HG03064 (cell line): Measurements from ENCODE around the gene TSEN54.
"Not testable (repeated sequence)": the region's sequence is repeated elsewhere in the genome, so short reads cannot be mapped to it uniquely, and the experiment has no call there.

Source experiments
- ATAC-seq: cut with Tn5 transposase; IDR thresholded peaks from one replicate; pipeline ENCODE4 v1.9.1; 2021; ENCODE audit warnings: low read depth; ENCODE audit not compliant: unreplicated experiment

The TSEN54 gene

DNA sequence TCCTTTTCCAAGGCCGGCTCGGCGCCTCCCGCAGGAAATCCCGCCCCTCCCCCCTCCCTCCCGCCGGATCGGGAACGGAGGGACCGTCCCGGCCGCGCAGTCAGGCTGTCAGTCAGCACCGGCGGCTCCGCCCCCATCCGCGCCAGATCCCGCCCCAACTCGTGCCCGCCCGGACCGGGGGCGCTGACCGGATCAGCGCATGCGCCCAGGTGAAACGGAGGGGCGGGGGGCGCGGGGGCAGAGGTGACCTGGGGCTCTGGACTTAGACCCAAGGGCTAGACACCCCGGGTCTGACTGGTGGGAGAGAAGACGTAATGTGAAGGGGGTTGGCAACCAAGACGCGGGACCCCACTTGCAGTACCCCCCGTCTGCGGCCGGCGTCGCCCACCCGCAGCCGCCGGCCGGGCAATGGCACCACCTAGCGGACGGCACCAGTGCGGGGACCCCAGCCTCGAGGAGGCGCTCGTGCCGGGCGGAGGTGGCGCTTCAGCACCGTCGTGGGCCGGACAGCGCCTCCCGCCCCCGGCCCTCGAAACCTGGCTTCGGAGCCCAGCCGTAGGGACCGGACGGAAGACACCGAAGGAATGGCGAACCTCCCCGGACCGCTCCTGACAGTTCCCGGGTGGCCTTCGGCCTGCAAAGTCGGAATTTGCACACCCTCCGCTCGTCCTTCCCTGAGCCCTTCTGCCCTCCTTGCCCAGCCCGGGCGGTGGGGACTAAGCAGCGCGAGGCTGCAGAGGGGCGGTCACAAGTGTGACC is 653 bp upstream of the TSEN54 start, which contains the start of gene CASKIN2:
CASKIN2 (minus strand) TSS at position 42 of the 759 bp plus-strand sequence. CDS start 1,733 bp downstream, outside the sequence.
- ATAC-seq: peak; percentile 42

GRCh38 chr17:75516619-75517296 is 430 bp downstream of the TSEN54 start:
- peak; percentile 14 for ATAC-seq

DNA sequence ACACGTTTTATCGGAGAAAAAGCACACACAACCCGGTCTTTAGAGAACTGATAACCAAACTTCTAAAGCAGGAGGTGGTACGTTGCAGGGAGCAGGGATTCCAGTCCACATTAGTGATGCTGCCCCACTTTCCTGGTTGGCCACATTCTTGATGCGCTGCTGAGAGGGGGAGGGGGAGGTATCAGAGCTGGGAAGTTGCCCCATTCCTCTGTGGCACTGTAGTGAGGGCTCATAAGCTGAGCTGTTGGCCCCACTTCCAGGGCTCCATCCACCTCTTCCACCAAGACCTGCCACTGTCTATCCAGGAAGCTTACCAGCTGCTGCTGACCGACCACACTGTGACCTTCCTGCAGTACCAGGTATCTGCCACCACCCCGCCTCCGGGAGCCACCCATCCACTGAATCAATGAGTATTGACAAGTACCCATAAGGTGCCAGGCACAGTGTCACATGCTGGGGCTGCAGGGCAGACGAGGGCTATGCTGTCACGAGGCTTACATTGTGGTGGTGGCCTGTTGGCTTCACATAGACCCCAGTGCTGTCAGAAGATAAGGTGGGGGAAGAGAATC is 1.1 kb downstream of the TSEN54 start:
- ATAC-seq: no peak

DNA sequence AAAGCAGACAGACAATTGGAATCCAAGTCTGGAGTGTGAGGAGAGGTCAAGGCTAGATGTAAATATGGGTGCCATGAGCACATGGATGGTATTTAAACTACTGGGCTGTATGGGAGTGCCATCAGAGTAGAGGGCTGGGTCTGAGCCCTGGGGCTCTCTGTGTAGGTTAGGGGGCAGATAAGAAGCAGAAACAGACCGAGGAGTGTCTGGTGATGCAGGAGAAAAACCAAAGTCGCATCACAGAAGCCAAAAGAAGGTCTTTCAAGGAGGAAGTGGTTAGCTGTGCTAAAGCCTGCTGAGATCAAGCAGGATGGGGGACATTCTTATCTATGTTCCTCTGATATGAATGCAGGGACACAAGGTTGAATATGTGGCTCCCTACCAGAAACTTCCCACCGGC is 1.9 kb downstream of the TSEN54 start:
- ATAC-seq: no peak

- no peak for ATAC-seq
These were observed 2.7 kb downstream of the TSEN54 start for GRCh38 chr17:75518983-75519537.

DNA sequence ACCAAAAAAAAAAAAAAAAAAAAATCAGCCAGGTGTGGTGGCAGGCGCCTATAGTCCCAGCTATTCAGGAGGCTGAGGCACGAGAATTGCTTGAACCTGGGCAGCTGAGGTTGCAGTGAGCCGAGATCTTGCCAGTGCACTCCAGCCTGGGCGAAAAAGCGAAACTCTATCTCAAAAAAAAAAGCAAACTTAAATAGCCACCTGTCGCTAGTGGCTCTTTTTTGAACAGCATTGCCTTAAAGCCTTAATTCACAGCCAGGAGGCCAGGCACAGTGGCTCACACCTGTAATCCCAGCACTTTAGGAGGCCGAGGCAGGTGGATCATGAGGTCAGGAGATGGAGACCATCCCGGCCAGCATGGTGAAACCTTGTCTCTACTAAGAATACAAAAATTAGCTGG is 4.1 kb downstream of the TSEN54 start:
- ATAC-seq: not testable (repeated sequence)

DNA sequence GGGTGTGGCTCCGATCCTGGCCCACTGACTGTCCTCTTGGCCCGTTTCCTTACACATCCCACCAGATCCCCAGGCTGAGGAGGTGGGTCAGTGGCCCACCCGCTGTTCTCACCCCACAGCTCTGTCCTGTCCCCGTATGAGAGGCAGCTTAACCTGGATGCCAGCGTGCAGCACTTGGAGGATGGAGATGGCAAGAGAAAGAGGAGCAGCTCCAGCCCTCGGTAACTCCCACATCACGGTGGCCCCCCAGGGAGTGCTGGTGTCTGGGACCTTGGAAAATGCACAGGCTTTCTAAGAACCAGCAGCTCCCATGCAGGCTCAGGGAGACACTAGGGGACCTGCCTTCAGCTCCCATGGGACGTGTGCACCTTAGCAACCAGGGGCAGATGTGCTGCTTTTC is 5.0 kb downstream of the TSEN54 start:
- no peak for ATAC-seq

DNA sequence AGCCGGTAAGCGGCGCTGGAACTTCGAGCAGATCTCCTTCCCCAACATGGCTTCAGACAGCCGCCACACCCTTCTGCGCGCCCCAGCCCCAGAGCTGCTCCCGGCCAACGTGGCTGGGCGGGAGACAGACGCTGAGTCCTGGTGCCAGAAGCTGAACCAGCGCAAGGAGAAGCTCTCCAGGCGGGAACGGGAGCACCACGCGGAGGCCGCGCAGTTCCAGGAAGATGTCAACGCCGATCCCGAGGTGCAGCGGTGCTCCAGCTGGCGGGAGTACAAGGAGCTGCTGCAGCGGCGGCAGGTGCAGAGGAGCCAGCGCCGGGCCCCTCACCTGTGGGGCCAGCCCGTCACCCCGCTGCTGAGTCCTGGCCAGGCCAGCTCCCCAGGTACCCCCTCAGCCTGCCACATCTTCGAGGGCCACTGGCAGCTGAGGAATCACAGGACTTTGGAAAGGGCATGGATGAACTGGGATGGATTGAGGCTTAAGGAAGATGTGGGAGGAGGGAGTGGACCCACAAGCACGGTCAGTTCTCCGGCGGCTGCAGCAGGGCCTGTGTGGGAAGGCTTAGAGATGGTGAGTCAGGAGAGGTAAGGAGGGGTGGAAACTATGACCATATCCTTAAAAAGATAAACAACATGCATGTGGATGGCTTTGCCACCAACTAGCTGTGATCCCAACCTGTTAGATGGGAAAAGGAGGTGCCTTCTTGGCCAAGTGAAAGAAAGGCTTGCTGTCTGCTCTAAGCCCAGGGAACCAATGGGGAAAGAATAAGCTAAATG is 5.8 kb downstream of the TSEN54 start:
- no peak for ATAC-seq

GRCh38 chr17:75523647-75524046 is 7.3 kb downstream of the TSEN54 start:
- ATAC-seq: no peak

DNA sequence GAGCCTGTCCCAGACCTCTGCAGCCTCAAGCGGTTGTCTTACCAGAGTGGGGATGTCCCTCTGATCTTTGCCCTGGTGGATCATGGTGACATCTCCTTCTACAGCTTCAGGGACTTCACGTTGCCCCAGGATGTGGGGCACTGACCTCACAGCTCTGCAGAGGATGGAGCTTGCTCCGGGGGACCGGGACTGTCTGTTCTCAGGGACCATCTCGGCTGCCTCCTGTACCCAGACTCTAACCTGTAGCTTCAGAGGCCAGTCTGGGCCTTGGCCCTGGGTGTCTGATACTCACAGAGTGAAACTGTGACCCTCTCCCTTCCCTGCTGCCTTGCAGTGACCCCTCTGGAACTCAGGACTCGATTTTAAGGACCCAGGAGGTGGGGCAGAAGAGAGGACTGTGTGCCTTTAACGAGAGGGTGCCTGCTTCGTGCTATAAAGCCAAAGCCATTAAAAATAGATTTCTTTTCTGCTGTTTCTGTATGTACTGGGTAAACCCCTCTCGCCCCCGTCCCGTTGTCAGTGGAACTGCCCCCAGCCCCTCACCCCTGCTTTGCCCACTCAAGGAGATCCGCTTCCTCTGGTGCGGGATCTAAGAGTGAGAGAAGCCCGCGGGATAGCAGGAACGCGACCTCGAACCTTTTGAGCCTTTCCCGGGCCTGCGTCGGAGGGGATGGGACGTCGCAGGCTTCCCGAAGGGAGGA is 8.1 kb downstream of the TSEN54 start:
- ATAC-seq: no peak

GRCh38 chr17:75524970-75525805 is 8.9 kb downstream of the TSEN54 start, which contains the start of gene LLGL2:
Gene LLGL2, plus strand, starts transcription at chr17:75525697. Its CDS starts 17,730 bp downstream, at chr17:75543427.
- peak; percentile 76 for ATAC-seq

GRCh38 chr17:75525806-75526554 is 9.7 kb downstream of the TSEN54 start:
- ATAC-seq: no peak

- no peak for ATAC-seq
These were observed 10.4 kb downstream of the TSEN54 start for GRCh38 chr17:75526555-75527270.

DNA sequence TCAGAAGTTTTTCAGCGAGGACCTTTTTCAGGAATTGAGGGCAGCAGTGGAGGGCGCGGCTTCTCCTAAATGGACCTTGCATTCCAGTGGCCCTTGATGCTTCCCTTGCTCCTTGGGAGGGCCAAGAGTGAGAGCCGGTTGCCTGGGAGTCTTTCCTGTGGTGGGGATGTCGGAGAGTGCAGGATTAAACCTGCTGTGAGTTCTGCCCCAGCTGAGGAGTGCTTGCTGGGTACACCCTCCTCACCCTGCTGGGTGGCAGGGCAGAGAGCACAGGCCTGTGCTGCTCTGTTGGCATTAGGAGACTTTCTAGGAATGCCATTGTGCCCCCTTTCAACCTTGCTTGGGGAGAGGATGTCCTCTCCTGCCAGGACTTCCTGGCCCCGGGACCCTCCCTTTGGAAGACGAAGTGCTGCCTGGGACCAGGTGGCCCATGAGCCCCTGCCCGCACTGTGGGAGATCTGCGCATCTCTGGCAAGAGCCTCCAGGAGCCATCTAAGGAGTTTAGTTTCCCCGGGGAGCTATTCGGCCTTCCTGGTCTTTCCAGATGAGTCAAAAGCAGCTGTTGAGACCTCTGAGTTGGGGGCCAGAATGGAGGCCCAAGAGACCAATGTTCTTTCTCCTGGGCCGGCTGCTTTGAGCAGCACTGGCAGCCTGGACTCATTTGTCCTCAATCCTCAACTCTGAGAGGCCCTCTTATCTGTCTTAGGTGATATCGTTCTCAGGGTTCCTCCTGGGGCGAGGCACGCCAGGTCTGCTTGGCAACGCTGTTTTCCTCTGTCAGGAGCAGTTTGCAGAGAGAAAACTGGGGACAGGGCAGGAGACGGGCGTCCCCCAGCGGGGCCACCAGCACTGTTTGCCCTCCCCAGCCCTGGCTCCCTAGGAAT is 14.8 kb downstream of the TSEN54 start:
- ATAC-seq: no peak

- ATAC-seq: no peak
These were observed 15.4 kb downstream of the TSEN54 start for GRCh38 chr17:75531721-75532072.

- ATAC-seq: peak; percentile 57
These were observed 18.8 kb downstream of the TSEN54 start for GRCh38 chr17:75535119-75535537.

DNA sequence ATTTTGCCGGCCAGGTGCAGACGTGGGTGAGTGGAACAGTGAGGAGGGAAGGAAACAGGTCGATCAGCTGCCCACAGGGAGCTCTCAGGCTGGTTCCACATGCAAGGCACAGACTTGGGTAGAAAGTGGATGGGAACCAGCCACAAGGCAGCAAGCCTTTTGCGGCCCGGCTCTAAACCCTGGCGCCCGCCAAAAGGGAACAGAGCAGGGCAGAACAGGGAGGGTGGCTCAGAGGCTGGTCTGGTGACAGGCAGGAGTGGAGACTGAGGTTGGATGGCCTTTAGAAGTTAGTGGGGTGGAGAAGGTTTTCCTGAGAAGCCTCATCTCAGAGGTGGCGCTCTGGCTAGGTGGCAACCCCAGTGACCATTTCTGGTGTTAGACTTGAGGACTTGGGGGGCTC is 19.5 kb downstream of the TSEN54 start:
- ATAC-seq: no peak
